Measurements from ENCODE around the gene RTTN.

GRCh38 chr18:70228536-70228935 is 23.0 kb upstream of the RTTN start:
- TF ChIP-seq POLR2A (IDR thresholded peaks at IDR 0.05) = no peak
- TF ChIP-seq, protein P1, sequence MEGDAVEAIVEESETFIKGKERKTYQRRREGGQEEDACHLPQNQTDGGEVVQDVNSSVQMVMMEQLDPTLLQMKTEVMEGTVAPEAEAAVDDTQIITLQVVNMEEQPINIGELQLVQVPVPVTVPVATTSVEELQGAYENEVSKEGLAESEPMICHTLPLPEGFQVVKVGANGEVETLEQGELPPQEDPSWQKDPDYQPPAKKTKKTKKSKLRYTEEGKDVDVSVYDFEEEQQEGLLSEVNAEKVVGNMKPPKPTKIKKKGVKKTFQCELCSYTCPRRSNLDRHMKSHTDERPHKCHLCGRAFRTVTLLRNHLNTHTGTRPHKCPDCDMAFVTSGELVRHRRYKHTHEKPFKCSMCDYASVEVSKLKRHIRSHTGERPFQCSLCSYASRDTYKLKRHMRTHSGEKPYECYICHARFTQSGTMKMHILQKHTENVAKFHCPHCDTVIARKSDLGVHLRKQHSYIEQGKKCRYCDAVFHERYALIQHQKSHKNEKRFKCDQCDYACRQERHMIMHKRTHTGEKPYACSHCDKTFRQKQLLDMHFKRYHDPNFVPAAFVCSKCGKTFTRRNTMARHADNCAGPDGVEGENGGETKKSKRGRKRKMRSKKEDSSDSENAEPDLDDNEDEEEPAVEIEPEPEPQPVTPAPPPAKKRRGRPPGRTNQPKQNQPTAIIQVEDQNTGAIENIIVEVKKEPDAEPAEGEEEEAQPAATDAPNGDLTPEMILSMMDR (IDR thresholded peaks at IDR 0.05) = no peak

Measured in body of pancreas (tissue), 4 donors.